SKM-1 treated with dmso at 0.1 percent for 144 hours (cell line): ENCODE measurements around the gene COQ10B.
A peak's percentile ranks its signal among the peaks of the same experiment; 100 is the strongest.
"Not testable (repeated sequence)": the region's sequence is repeated elsewhere in the genome, so short reads cannot be mapped to it uniquely, and the experiment has no call there.

Experiments used
- DNase-seq: peaks from one replicate; lab custom pipeline; 2025; ENCODE audit not compliant: unreplicated experiment; lab: John Stamatoyannopoulos, UW

COQ10B gene

GRCh38 chr2:197453123-197453913 lies at the start of gene COQ10B:
Gene COQ10B (plus strand): TSS chr2:197453552. CDS start chr2:197453561, 9 bp downstream.
- DNase-seq: peak; percentile 99

DNA sequence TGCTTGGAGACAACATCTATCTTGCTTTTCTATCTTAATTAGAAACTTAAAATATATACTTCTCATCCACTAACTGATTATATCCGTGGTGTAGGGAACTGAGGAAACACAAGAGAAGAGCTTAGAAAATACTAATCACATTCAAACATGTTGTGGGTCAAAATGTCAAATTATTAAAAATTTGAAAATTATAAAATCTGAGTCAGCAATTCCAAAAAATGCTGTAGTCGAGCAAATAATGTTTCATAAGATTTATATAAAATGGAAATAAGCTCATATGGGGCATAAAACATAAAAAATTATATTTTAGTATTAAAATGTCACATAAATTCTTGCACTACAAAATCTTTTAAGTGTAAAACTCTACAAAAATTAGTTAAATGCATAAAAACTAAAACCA lies 47.8 kb upstream of the COQ10B start:
- DNase-seq: no peak

DNA sequence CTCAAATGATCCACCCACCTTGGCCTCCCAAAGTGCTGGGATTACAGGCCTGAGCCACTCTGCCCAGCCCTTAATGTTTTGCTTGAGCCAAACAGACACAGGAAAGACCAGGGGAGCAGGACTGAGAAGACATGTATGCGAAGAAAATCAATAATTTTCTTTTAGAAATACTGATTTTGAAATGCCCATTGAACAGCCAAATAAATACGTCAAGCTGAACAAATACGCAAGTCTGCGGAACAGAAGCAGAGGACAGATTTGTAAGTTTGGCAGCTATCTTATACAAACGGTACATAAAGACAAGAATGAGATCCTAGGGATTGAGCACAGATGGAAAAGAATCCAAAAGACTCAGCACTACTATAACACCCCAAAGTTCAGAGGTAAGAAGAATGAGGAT lies 39.3 kb upstream of the COQ10B start:
- no peak for DNase-seq

GRCh38 chr2:197414515-197414914 lies 38.8 kb upstream of the COQ10B start:
- no peak for DNase-seq

GRCh38 chr2:197416268-197416667 lies 37.1 kb upstream of the COQ10B start:
- DNase-seq: no peak

- no peak for DNase-seq
These were observed 33.9 kb upstream of the COQ10B start for GRCh38 chr2:197419438-197419837.

GRCh38 chr2:197423307-197423706 lies 30.0 kb upstream of the COQ10B start:
- DNase-seq: no peak

DNA sequence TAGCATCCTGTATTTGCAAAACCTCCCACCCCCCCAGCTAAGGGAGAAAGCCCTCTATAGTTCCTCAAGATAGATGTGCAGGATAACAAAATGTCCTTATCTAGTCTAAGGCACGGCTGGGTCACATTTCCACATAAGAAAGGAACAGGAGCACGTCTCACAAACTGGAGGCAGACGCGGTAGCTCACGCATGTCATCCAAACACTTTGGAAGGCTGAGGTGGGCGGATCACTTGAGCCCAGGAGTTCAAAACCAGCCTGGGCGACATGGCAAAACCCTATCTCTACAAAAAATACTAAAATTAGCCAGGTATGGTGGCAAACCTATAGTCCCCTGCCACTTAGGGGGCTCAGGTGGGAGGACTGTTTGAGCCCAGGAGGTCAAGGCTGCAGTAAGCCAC lies 27.8 kb upstream of the COQ10B start:
- DNase-seq: no peak

DNA sequence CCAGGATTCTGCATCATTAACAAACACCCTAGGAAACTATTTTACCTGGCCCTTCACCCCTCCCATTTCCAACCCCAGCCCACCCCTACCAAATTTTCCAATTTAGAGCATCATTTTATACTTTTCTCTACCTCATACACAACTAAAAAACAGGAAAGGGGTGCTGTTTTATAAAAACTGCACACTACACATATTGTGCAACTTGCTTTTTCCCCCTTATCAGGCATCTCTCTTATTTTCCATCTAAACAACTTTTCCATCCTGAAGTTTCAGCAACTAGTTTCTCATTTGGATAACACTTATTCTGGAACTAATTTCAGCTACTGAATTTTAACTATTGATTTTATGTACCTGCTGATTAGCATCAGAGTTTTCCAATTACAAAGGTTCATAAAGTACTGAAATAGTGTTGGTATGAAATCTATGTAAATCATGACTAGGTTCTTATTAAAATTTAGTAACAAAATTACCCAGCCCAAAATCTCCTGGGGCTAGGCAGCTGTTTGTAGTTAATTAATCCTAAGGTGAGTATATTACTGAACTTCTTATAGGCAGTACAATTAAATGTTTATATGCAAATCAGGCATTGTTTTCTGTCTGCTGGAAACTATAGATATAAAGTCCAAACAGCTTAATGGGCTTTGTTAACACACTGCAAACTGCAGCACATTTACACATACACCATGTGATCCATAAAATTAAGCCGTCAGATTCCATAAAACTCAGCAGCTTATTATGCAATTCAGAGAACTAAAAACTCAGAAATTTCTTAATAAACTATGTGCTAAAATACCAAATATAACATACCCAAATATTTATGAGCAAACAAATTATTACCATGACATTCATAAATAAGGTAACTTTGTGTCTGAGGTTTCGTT lies 26.4 kb upstream of the COQ10B start:
- DNase-seq: no peak

DNA sequence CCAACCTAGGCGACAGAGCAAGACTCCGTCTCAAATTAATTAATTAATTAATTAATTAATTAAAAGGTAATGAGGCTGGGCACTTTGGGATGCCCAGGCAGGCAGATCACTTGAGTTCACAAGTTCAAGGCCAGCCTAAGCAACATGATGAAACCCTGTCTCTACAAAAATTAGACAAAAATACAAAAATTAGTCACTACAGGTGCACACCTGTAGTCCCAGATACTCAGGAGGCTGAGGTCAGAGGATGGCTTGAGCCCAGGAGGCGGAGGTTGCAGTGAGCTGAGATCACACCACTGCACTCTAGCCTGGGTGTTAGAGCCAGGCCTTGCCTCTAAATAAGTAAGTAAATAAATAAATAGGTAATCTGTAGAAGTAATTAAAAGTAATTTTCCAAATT lies 25.4 kb upstream of the COQ10B start:
- no peak for DNase-seq

DNA sequence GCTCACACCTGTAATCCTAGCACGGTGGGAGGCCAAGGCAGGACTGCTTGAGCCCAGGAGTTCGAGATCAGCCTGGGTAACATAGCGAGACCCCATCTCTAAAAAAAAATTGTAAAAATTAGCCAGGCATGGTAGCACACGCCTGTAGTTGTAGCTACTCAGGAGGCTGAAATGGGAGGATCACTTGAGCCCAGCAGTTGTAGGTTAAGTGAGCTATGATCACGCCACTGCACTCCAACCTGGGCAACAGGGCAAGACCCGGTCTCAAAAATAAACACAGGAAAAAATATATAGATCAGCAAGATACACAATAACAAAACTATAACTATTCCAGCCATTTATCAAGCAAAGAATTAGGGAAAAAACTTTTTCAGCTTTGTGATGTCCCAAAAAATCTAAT lies 21.5 kb upstream of the COQ10B start:
- DNase-seq: no peak

DNA sequence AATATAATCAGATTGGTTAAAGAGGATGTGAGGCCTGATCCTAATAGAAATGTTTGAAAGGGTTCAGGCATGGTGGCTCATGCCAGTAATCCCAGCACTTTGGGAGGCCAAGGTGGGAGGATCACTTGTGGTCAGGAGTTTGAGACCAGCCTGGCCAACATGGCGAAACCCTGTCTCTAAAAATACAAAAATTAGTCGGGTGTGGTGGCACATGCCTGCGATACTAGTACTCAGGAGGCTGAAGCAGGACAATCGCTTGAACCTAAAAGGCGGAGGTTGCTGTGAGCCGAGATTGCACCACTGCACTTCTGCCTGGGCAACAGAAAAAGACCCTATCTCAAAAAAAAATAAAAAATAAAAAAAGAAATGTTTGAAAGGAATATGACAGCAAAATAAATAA lies 20.8 kb upstream of the COQ10B start:
- DNase-seq: not testable (repeated sequence)

- no peak for DNase-seq
These were observed 19.4 kb upstream of the COQ10B start for GRCh38 chr2:197433780-197434438.

DNA sequence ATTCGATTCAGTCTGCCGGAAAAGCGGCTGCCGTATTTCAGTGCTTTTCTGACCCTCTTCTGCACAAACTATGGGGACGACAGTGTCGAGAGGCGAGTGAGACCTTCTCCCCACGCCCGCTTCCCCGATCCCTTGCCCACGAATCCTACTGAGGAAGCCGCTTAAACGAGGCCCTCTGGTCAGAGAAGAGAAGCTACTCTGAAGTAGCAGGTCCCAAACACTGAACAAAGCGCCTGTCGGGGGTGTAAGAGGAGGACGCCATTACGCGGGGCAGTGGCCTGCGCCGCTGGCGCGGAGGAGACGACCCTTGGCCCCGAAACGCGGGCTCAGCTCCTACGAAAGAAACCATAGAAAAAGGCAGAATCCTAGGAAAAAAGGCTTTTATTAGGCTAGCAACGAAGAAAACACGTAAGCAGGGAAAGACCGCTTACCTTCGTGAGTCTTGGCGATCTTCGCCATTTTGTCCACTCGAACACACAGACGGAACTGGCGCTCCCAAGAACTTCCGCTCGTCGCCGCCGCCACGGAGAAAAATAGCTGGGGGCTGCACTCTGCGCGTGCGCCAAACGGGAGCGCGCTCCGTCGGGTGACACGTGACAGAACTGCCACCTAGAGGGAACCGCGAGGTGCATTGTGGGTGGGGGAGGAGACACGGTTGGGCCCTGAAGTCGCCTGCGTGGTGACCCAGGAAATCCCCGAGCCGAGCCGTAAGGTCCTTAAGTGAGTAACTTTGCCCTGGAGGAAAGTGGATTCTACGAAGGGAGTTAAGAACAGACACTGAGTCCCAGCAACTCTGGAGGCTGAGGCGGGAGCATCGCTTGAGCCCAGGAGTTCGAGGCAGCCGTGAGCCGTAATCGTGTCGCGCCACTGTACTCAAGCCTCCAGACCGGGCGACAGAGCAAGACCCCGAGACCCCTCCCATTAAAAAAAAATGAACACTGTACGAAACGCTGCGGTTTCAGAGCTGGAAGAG lies 18.5 kb upstream of the COQ10B start, which contains the start of gene SF3B1:
SF3B1 (minus strand) TSS at position 488 of the 973 bp plus-strand sequence; CDS start at position 459, 29 bp downstream.
- DNase-seq: peak; percentile 95

- DNase-seq: no peak
These were observed 17.5 kb upstream of the COQ10B start for GRCh38 chr2:197435598-197436420.

DNA sequence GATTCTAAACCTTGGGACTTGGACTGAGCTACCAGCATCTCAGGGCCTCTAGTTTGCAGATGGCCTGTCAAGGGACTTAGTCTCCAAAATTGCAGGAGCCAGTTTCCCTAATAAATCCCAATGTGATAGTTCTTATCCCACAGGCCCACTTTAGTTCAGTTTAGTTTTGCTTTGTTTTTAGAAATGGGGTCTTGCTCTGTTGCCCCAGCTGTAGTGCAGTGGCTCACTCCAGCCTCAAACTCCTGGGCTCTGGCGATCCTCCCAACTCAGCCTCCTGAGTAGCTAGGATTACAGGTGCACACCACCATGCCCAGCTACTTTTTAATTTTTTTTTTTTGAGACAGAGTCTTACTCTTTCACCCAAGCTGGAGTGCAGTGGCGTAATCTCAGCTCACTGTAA lies 16.0 kb upstream of the COQ10B start:
- no peak for DNase-seq

DNA sequence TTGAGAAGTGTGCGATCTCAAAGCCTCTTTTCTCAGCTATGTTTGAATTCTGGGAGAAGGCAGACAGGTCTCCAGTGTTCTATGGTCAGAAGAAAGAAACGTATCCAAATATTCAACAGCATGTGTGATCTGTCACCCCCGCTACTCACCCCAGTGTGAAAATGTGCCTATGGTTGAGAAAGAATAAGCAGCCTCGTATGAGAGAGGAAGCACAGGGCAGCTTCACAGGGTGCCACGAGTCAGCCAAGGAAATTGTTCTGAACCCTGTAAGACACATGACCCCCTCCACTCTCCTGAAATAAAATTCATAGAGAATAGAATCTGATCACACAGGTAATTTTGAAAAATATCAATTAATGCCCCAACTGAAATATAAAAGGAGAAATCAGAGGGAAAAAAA lies 10.5 kb upstream of the COQ10B start:
- DNase-seq: peak; percentile 31

- no peak for DNase-seq
These were observed 7.6 kb upstream of the COQ10B start for GRCh38 chr2:197445746-197446145.

DNA sequence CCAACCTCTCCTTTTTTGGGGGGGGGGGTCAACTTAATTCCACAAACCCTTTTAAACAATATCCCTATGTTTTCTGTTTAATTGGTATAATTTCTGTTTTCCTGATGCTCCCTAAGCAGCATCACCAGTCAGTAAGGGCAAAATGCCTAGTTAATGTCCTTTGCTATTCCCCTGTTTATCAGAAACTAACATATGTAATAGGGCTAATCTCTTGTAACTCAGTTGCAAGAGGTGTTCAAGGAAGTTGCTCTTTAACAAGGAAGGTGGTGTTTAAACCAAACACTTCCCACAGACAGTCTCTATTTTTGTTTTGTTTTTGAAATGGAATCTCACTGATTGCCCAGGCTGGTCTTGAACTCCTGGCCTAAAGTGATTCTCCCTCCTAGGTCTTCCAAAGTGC lies 6.5 kb upstream of the COQ10B start:
- no peak for DNase-seq
